Inflammatory macrophage treated with lipopolysaccharide for 1 hour (primary cell): ENCODE measurements around the gene MYLK2.
"Not testable (repeated sequence)": the region's sequence is repeated elsewhere in the genome, so short reads cannot be mapped to it uniquely, and the experiment has no call there.

Experiments used
- DNase-seq, 2 donors: peaks; one replicate each; pipeline ENCODE4 v3.0.0-alpha.2; 2020 to 2022

The MYLK2 gene

DNA sequence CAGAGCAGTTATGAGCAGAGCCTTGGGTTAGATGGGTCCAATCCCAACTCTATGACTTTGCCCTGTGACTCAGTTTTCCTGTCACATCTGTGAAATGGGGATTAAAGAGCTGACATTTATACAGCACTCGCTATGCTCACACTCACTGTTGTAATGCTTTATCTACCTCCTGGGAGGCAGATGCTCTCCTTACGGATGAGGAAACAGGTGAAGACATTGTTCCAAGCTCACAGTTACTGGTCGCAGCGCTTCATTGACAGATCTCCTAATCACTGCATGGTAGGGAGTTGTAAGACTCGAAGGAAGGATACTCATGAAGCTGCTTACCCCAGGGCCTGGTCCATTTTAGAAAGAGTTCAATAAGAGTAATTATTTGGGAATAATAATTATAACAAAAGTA, 2.9 kb upstream of the MYLK2 start:
- no peak for DNase-seq

DNA sequence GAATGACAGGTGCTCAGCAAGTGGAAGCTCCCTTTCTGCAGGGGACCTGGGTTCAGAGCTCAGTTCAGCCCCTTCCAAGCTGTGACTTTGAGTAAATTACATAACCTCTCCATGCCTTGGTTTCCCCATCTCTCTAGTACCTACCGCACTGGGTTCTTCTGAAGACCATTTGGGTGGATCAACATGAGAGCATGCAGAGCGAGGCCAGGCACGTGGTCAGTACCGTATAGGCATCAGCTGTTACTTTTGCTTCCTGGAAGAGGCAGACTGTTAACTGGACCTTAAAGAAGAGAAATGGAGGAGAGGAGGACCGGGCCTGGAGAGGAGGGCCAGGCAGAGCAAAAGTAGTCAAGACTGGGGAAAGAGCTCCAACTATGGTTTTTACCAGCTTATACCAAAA, 1.7 kb upstream of the MYLK2 start:
- DNase-seq = no peak

DNA sequence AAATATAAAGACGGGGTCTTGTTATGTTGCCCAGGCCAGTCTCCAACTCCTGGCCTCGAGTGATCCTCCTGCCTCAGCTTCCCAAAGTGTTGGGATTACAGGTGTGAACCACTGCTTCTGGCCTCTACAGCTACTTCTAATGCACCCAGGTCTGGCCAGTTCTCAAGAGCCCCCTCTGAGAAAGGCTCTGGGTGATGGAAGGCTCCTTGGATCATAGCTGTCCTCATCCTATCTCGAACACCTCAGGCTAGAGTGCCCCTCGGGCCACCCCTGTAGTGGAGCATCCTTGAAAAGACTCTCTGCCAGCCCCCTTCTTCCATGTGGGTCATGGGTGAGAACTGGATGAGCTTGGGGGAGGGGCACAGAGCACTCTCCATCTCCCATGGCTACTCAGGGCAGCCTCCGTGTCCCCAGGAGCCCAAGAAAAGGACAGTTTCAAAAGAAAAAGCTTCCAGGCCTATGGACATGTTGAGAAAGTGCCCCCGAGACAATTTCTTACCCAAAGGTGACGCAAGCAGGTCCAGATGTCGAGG, 714 bp upstream of the MYLK2 start:
- no peak for DNase-seq

DNA sequence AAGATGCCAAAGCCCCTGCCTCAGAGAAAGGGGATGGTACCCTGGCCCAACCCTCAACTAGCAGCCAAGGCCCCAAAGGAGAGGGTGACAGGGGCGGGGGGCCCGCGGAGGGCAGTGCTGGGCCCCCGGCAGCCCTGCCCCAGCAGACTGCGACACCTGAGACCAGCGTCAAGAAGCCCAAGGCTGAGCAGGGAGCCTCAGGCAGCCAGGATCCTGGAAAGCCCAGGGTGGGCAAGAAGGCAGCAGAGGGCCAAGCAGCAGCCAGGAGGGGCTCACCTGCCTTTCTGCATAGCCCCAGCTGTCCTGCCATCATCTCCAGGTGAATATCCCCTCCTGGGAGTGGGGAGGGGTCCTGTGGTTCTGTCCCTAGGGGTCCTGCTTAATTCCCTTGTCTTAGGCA, 1.1 kb downstream of the MYLK2 start:
- DNase-seq = no peak

DNA sequence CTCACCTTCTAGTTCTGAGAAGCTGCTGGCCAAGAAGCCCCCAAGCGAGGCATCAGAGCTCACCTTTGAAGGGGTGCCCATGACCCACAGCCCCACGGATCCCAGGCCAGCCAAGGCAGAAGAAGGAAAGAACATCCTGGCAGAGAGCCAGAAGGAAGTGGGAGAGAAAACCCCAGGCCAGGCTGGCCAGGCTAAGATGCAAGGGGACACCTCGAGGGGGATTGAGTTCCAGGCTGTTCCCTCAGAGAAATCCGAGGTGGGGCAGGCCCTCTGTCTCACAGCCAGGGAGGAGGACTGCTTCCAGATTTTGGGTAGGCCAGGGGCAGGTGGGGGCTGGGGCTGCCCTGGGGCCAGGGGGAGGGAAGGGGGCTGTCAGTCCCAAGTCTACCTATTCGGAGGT, 2.3 kb downstream of the MYLK2 start:
- no peak for DNase-seq

DNA sequence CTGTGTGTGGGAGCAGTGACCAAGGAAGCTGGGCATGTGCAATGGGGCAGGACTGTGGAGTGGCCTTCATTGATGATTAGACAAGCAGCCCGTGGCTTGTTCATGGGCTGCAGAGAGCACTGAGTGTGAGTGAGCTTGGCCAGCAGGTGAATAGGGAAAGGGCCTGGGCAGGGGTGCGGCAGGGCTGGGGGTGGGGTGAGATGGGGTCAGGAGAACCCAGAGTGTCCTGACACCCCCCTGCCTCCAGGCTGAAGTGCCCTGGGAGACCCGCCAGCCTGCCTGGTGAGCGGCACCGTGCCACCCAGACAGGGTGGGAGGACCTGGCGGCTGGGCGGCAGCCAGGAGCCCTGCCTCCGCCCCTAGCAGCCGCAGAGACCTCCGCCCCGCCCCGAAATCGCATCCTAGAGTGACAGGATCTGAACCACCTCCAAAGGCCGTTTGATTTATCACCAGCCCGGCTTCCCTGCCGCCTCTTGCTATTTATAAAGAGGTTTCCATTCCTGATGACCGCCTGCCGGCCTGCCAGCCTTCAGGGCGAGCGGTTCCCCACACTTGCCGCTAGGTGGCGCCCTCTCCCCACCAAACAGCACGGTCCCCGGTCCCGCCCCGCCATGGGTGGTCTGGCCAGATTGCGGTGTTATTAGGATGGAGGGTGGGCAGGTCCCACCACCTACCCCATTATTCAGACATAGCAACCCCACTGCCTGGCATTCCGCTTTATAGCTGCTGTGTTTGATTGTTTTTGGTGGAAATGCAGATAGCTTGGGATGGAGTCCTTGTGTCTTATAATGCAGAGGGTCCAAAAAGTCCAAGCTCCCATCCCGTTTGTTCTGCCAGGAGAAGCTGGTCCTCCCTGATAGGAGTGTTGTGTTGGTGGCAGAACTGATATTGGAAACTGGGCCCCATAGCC, 3.5 kb downstream of the MYLK2 start:
- peak; percentile 23 to 73 for DNase-seq

DNA sequence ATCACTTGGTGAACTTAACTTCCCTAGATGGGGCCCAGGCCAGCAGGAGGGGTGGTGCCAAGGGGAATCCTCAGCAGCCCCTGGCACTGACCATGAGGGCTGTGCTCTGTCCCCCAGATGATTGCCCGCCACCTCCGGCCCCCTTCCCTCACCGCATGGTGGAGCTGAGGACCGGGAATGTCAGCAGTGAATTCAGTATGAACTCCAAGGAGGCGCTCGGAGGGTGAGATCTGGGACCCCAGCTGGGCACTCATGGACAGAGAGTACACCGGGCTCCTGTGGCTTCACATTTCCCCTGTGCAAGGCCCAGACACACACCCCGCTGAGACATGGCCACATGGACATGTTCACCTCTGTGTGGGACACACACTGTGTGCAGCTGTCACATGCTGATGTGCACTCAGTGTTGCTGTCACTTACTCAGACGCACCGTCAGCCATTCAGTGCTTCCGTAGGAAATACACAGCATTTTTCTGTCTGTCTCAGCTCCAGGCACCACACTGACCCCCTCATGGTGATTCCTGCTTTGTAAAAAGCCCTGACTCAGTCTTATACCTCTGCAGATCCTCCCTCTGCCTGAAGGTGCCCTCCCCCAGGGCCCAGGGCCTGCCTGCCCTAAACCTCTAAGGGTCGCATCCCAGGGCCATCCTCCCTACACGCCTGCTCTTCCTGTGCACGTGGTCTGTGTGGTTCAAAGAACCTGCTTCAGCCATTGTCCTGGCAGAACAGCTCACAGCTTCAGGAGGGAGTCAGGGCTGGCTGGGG, 4.4 kb downstream of the MYLK2 start:
- DNase-seq = no peak

DNA sequence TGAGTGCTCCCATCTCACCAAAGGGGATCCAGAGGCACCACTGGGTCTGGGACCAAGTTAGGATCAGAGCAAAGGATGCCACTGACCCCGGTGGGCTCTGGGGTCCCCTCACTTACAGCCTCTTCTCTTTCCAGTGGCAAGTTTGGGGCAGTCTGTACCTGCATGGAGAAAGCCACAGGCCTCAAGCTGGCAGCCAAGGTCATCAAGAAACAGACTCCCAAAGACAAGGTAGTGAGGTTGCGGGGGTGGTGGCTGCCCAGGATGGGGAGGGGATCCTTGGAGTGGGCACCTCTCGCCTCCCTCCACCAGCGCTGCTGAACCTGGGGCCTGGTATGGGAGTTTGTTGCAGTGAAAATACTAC, 4.9 kb downstream of the MYLK2 start:
- DNase-seq = no peak

DNA sequence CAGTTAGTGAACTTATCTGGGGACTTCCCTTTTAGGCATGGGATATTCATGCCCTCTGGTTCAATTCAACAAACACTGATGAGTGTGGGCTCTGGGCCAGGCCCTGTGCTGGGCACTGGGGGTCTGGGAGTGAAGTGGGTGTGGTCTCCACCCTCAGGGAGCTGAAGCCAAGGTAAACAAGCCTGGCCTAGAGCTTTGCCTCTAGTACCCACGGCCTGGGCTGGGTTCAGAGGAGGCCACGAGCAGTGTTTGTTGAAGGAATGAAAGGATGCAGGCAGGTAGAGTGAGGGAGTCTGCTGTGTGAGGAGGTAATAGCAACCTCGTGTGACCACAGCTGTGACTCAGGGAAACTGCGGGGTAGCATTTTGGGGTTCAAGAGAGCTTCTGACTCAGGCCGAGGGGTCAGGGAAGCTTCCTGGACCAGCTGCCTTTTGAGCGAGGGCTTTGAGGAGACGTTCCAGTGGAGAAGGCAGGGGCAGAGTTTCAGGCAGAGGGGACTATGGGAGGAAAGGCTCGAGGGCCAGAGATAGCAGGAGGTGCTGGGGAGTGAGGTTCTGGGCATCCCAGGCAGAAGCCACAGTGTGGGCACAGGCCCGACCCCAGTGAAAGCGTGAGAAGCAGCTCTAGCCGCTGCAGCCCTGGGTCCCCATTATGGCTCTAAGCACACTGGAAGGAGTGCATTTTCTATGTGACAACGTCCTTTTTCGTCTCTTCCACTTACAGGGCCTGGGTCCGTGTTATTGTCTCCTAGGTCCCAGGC, 5.6 kb downstream of the MYLK2 start:
- DNase-seq = no peak

DNA sequence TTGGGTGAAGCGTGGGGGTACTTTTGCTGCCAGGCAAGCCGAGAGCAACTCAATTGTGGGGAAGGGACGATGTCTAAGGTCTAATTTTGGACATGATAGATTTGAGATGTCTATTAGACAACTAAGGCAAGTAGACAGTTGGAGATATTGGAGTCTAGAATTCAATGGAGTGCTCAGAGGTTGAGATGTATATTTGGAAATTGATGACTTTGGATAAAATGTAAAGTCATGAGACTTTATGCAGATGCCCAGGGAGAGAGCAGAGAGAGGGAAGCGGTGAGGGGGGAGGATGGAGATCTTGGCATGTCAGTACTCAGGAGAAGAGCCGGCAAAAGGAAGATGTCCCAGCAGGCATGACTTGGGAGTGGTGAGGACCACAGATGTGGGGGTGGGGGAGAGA, 6.9 kb downstream of the MYLK2 start:
- no peak for DNase-seq

DNA sequence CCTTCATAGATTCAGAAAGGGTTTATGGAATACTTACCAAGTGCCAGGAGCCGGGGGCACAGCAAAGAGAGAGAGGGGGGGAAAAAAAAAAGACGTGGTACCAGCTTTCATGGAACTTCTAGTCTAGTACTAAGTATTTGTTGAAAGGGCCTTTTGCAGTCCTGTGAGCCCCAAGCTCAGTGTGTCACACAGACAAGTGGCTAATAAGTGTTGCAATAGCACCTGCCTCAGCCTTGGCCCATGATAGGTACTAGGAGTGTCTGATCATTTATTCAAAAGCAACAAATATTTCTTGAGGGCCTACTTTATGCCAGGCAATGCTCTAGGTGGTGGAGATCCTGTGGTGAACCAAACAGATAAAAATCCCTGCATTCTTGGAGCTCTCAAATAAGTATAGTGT, 7.9 kb downstream of the MYLK2 start:
- no peak for DNase-seq

DNA sequence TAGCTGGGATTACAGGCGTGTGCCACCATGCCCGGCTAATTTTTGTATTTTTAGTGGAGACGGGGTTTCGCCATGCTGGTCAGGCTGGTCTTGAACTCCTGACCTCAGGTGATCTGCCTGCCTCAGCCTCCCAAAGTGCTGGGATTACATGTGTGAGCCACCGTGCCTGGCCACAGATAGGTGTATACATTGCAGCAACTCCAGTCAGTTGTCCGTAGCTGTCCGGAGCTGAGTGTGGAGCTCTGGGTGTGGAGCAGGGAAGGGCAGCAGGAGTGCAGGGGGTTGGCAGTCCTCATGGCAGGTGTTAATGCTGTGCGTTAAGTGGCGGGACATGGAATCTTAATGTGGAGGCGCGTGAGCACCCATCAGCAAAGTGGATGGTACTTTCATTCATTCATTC, 8.9 kb downstream of the MYLK2 start:
- not testable (repeated sequence) for DNase-seq

DNA sequence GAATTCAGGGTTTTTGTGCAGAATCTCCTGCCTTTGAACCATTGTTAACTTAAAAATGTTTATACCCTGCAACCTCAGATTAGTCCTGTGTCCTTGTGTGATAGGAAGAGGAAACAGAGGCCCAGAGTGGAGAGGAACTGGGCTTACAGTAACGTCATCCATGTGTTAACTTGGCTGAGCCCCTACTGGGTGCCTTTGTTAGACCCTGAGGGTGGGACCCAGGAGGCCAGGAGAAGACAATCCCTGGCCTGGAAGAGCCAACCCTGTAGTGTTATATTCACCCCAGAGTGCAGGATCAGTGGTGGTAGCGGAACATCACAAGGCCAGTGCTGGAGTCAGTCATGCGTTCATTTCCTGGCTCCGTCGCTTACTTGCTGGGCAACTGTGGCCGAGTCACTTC, 10.6 kb downstream of the MYLK2 start:
- no peak for DNase-seq

DNA sequence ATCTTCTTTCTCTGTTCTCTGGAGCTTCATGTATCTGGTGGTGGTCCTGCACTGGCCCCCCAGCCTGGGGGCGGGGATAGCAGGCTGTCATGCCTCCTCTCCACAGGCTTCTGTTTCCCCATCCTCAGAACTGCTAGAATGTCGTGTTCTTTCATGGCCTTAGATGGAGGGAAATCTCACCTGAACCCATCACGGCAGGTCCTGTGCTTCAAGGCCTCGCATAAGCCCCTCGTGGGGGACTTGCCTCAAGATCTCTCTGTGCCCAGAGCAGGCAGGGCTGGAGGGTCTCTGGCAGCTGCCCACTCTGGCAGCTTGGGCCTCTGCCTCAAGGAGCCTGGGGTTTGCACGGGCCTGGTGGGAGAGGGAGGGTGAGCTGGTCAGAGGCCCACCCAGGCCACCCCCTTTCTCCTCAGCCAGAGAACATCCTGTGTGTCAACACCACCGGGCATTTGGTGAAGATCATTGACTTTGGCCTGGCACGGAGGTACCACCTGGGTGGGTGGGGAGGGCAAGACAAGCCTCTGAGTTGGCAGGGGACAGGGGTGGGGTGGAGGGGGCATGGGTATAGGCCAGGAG, 11.3 kb downstream of the MYLK2 start:
- DNase-seq = no peak

DNA sequence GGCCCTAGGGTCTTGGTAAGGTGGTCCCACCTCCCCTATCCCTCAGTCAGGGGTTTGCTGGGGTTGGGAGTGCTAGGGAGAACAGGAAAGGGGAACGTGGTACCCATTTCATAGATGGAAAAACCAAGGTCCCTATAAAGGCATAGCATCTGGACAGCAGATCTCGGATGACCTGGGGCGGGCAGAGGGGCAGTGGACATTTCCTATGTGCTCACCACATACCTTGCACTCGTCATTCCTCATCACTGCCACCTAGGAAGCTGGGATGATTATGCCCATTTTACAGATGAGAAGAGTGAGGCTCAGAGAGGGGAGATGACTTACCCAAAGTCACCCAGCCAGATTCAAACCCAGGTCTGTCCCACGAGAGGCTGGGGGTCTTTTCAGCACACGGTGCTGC, 12.1 kb downstream of the MYLK2 start:
- DNase-seq = no peak

DNA sequence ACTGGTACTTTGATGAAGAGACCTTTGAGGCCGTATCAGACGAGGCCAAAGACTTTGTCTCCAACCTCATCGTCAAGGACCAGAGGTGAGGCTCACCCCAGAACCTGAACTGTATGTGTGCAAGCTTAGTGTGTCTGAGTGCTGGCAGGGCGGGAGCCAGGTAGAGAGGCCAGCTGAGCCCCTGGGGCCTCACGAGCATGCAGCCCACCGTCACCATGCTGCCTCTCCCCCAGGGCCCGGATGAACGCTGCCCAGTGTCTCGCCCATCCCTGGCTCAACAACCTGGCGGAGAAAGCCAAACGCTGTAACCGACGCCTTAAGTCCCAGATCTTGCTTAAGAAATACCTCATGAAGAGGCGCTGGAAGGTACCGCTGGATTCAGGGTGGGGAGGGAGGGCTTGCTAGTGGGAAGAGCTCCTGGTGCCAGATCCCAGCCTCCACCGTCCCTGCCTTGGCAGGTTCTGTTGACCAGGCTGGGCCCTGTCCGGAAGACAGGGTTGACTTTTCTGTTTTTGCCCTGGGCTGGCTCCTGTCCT, 12.7 kb downstream of the MYLK2 start:
- no peak for DNase-seq

DNA sequence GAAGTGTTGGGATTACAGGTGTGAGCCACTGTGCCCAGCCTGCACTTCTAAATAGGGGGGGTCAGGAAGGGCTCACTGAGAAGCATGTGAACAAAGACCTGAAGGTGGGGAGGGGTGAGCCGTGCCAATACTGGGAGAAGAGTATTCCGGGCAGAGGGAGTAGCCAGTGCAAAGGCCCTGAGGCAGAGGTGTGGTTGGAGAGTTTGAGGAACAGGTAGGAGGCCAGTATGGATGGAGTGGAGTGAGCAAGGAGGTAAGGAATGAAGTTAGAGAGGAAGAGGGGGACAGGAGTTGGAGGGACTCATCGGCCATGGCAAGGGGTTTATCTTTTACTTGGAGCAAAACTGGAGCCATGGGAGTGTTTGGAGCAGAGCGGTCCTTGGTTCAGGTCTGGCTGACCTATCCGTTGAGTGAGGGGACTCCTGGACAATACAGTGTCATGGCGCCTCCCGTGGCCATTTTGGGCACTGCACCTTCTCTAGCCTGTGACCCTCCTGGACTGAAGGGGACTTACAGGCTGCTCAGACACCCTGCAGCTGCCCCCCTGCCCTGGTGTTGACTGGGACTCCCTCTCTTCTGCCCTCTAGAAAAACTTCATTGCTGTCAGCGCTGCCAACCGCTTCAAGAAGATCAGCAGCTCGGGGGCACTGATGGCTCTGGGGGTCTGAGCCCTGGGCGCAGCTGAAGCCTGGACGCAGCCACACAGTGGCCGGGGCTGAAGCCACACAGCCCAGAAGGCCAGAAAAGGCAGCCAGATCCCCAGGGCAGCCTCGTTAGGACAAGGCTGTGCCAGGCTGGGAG, 14.2 kb downstream of the MYLK2 start:
- peak in 1 of 2 donors; percentile 86 for DNase-seq

DNA sequence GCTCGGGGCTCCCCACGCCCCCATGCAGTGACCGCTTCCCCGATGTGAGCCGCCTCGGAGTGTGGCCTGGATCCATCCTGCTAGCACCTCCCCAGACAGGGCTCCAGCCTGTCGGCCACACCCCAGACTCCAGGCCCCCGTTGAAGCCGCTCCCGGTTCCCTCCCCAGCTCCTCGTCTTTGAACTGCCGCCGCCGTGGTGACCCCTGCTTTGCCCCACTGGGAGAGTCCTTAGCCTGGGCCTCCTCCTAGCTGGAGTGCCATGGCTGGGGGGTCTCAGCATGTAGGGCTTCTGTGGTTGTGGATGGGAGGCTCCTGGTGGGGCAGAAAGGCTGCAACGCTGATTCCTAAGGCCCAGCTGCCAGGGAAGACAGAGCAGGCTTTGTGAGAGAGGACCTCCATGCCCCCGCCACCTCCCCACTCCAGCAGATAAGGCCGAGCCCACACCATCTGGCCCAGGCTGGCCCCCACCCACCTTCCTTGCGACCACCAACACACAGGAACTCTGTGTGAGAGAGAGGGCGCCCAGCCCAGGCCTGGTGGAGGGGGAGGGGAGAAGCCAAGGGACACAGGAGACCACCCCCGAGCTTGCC, 14.9 kb downstream of the MYLK2 start:
- no peak for DNase-seq

DNA sequence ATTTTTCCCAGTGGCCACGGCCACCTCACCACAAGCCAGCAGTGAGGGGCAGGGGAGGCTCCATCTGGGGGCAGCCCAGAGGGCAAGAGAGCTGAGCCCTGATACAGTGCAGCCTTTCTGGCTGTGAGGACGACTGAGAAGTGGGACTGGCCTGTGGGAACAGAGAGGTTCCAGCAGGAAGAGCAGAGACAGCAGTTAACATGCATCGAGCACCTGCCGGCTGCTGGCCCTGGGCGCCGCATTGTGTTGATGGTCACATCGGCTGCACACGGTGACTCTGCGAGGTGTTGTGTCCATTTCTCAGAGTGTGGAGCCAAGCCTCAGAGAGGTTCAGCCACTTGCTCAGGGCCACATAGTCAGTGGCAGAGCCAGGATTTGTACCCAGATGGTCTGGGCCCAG, 16.4 kb downstream of the MYLK2 start:
- DNase-seq = no peak

DNA sequence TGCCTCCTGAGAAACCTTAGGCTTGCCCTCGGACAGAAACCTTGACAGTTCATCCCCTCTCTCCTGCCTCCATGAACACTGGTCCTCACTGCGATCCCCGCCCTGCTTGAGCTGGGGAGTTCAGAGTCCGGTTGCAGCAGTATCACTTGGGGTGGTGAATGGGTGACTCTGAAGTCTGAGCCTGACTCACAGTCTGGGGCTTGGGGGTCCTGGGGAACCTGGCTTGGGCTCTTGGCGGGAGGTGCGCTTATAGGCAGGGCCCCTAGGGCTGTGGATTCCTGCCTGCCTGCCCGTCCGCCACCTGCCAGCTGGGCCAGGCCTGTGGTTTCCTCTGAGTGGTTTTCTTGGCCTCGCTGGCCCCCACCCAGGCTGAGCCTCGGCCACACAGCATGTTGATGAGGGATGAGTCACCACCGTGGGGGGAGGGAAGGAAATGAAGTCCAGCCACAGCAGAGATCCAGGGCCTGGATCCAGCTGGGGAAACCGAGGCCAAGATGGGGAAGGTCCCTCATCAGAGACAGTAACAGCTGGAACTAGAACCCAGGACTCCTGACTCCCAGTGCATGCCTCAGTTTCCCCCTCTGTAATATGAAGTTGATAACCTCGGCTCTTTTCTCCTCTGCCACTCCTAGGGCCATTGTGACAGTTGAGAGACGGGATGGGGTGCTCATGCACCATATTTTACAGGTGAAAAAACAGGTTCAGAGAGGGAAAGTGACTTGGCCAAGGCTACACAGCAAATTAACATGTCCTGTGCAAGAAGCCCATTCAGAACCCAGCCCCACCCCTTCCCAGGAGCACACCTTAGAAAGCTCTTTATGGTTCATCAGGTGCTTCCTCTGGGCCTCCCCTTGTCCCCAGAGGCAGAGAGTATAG, 17.1 kb downstream of the MYLK2 start:
- peak; percentile 39 to 71 for DNase-seq
